ENCODE results near the gene NEO1. TPM values are rescaled to one million over a fixed set of nuclear protein-coding genes. Genes with fewer than 3 reads are reported as not detected.
"Not testable (repeated sequence)": the region's sequence is repeated elsewhere in the genome, so short reads cannot be mapped to it uniquely, and the experiment has no call there.

NEO1 gene
- total RNA-seq, 1 donor from 2014 or later, result 41.0 TPM

DNA sequence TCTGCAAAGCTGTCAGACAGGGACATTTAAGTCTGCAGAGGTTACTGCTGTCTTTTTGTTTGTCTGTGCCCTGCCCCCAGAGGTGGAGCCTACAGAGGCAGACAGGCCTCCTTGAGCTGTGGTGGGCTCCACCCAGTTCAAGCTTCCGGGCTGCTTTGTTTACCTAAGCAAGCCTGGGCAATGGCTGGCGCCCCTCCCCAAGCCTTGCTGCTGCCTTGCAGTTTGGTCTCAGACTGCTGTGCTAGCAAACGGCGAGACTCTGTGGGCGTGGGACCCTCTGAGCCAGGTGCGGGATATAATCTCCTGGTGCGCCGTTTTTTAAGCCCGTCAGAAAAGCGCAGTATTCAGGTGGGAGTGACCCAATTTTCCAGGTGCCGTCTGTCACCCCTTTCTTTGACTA lies 169.2 kb downstream of the NEO1 start:
- not testable (repeated sequence) for DNase-seq

GRCh38 chr15:73225358-73226015 lies 173.2 kb downstream of the NEO1 start:
- no peak for DNase-seq

DNA sequence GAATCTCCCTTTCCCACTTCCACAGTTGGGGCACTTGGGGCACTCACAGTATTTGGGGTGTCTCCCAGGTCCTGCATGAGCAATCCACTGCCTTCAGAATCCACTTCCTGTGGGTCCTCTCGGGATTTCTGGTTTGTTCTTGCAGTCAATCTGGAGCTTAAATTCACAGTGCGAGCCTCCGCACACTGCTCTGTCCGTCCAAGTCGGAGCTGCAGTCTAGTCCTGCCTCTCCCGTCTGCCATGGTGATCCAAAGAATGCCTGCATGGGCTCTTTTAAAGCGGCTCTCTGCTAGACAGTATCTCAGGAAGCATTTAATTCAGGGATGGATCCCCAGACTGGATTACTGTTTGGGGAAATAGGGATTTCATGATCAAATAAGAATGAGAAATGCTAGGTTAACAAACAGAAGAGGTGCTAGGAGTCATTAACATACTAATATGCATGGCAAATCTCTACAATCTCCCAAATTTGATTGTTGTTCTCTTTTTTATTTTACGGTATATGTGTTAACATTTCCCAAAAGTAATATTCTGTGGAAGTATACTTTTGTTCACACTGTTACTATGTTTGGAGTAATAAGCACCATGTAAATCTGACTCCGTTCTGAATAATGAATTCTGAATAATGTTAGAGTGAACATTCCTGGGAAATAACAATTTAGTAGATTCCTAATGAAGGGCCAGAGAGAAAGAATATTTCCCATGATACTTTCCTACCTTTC lies 174.0 kb downstream of the NEO1 start:
- DNase-seq, result no peak

DNA sequence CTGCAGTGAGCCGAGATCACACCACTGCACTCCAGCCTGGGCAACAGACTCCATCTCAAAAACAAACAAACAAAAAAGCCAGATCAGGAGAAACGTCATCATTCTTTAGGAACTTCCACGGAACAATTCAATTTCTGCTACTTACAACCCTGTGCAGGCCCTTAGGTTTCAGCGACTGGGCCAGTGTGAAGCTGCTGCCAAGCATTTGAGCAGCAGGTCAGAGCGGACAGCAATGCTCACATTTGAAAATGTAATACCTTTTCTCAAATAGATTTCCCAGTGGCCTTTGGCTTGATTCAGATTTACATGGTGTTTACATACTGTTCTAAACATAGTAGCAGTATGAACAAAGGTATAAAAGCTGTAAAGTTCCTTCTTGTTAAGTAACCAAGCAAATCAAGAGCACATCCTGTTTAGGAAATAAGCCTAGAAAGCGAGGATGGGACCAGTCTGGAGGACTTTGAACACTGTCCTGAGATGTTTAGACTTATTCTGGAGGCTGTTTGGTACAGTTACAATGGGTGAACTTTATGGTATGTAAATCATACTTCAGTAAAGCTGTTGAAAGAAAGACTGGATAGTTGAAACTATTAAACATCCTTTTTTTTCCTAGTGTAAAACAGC lies 175.3 kb downstream of the NEO1 start:
- DNase-seq, result no peak

- no peak for DNase-seq
Observed at GRCh38 chr15:73228128-73228646, 175.9 kb downstream of the NEO1 start.

DNA sequence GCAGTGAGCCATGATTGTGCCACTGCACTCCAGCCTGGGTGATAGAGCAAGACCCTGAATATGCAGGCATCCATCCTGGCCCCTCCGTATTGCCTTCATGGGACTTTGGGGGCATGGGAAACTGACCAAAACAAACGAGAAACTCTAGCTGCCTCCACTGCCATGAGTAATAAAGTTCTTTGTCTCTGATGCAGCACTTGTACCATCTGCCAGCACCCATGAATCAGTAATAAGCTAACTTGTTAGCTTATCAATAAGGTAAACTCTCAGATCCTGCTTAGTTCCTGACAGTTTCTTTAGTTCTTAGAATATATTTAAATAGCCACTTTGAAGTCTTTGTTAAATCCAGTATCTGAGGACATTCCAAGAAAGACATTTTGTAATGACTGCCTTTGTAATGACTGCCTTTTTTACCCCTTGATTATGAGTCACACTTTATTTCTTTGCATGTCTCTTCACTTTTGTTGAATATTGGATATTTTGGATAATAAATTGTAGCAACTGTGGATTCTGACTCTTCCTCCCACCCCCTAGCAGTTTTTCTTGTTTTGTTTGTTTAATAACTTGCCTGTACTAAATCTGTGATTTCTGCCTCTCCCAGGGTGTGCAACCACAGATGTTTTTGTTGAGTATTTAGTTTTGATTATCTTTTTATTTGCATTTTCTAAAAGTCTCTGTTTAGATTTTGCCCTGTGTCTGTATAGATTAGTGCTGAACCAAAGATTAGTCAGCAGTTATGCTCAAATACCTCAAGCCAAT lies 179.6 kb downstream of the NEO1 start:
- no peak for DNase-seq

DNA sequence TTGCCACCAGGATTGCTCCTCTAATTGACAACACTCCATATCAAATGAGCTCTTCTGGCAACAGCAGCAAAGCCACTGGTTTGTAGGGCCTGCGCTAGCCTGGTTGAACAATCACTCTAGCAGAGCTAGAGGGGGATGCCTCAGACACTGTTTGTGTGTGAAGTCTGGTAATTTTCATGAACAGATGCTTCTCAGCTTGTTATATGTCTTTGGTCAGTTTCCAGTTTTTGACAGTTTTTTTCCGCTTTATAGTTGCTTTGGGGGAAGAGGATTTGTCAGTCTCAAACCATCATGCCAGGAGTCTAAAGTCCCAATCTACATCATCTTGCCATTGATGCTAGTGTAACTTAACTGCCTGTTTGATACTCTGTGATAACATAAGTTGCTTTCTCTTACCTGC lies 180.5 kb downstream of the NEO1 start:
- DNase-seq, result peak; percentile 56

- no peak for DNase-seq
Observed at GRCh38 chr15:73233623-73234022, 181.4 kb downstream of the NEO1 start.

DNA sequence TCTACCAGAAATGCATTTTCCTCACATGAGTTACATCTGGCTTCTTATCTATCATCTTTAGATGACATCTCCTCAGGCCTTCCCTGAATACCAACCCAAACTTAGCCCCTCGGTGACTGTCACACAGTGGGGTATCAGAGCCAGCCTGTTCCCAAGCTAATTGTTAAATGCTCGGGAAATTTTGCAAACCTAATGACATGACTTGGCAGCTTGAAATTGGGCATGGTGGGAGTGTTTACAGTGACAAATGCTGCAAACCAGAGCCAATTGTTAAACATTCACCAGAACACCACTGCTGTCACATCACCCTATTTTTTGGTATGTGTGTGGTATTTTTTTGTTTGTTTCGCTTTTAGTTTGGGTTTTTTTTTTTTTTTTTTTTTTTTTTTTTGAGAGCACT lies 185.6 kb downstream of the NEO1 start:
- peak; percentile 64 for DNase-seq

- no peak for DNase-seq
Observed at GRCh38 chr15:73239564-73240215, 187.4 kb downstream of the NEO1 start.

- DNase-seq, result peak; percentile 84
Observed at GRCh38 chr15:73240866-73241499, 188.7 kb downstream of the NEO1 start.

DNA sequence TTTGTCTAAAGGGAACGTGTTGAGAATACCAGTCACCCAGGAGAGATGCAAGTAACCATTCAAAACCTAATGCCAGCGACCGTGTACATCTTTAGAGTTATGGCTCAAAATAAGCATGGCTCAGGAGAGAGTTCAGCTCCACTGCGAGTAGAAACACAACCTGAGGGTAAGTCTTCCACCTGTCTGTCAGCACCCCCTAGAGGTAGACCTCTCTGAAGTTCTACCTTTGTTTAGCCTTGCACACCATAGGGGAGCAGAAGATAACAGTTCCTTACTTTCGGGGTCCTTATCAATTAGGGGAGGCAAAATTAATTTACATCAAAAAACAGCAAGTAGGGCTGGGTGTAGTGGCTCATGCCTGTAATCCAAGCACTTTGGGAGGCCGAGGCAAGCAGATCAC lies 192.1 kb downstream of the NEO1 start:
- no peak for DNase-seq

- DNase-seq, result no peak
Observed at GRCh38 chr15:73246439-73246838, 194.2 kb downstream of the NEO1 start.

DNA sequence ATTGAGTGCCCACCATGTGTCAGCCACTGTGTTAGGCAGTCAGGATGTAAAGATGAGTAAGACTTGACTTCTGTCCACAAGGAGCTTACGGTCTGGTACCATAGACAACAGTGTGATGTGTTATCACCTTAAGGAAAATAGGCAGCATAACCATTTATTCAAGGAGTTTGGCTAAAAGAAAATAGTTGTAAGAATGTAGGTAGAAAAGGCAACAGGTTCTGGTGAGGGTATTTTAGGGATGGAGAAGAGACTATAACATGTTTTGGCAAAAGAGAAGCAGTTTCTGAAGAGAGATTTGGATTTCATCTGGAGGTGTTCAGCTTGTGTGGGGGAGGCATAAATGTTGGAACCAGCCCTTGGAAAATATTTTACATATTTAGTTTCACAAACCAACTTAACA lies 194.6 kb downstream of the NEO1 start:
- DNase-seq, result no peak

DNA sequence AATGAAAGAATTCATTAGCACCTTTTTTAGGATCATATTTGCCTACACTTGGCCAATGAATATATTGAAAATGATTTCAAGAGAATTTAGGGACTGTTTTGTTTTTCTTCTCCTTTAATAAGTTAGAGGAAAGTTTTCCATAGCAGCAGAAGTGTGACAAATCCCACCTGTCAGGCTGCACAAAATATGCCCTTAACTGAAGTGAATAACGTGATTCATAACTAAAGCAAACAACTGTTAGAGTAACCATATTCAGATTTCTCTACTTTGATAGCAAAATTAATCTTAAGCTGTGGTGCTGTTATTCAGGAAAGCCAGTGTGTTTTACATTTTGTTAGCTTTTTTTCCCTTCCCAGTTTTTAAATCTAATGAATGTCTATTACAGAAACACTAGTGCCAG lies 195.1 kb downstream of the NEO1 start:
- no peak for DNase-seq

- DNase-seq, result no peak
Observed at GRCh38 chr15:73249499-73249898, 197.2 kb downstream of the NEO1 start.

DNA sequence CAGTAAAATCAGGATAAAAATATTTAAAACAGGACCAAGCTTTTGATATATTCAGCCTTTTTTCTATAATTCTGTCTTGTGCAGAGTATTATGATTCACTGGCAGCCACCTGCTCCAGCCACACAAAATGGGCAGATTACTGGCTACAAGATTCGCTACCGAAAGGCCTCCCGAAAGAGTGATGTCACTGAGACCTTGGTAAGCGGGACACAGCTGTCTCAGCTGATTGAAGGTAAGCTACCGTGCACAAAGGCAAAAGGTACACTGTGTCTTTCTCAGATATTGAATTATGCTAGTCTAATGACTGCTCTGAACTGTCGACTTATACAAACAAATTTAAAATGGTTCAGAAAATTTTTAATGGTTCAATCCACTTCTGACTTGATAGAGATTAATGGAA lies 202.3 kb downstream of the NEO1 start:
- DNase-seq, result no peak

DNA sequence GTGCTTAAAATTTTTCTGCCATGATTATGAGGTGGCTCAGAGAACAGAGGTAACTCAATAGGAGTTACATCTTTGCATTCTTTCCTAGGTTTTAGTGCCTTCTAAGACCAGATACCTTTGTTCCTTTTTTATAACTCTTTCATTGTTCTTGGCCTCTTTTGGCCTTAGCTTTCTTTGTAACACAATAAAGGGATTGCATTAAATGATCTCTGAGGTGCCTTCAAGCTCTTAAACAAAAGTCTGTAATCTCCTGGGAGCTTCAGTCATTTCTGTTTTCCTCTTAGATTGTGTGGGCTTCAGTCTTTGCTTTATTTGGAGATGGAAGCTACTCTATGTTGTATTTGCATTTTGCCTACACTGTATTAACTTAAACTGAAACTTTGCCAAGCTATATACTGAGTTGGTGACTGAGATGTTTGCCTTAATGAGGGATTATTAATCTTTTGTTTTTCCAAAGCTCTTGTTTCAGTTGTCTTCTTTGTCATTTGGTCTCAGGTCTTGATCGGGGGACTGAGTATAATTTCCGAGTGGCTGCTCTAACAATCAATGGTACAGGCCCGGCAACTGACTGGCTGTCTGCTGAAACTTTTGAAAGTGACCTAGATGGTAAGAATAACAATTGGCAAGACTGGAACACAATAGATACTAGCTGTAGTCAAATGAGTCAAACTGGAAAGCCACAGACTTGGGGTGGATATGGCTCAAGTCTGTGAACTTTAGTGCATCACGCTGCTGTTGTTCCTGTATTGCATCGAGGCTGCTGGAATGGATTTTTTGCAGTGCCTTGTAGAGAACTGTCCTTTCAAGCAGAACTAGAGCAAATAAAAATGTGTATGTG lies 206.2 kb downstream of the NEO1 start:
- no peak for DNase-seq

DNA sequence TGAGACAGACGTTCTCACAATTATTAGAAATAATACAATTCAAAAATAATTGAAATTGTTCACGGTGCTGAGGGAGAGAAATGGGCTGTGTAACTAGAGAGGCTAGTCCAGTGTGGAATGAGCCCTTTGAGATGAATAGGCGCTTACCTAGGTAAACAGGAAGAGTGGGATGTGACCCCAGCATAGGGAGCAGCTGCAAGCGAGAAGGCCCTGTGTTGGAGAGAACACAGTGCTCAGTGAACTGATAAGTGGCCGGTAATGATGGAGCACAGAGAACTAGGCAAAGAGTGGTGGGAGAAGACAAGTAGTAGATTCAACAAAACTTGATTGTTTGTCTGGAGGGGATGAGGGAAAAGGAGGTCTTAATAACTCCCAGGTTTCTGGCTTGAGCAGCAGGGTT lies 212.6 kb downstream of the NEO1 start:
- no peak for DNase-seq

DNA sequence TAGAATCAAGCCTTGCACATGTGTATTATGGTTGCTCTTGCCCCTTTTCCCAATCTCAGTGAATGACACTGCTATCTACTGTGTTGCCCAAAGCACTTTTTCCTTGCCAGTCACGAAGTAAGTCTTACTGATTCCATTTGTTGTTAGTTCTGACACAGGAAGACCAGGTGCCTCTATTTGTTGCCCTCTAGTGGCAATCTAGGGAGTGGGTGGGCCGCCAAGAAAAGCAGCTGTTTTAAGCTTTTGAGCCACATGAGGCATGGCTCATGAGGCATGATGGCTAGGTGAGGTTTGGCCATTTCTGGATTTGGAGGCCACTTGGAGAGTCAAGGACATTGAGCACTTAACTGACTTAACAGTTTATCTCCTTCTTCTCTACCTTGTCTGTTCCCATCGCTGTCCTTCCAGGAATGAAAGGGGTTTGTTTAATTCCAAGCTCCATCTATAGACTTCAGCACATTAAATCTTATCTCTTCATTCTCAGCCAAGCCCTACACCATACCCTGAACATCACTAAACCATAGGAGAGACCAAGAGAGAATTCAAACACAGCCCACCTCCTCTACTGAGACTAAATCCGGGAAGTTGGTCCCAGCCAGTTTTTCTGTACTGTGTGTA lies 213.4 kb downstream of the NEO1 start:
- DNase-seq, result peak; percentile 69

All from tongue (tissue), 2 donors.